Psoas muscle (tissue), 8 donors: ENCODE measurements around the gene AGAP3. TPM values are rescaled to one million over a fixed set of nuclear protein-coding genes. Genes with fewer than 3 reads are reported as not detected.
"Not testable (repeated sequence)": the region's sequence is repeated elsewhere in the genome, so short reads cannot be mapped to it uniquely, and the experiment has no call there.

Source experiments
- ATAC-seq, 4 donors: fragments of 200-7000 bp; cut with Tn5 transposase; one replicate each; pipeline ENCODE4 v1.9.1; 2020; ENCODE audit warnings: moderate library complexity in 3 of 4, mild to moderate bottlenecking in 2 of 4
- DNase-seq, 2 donors: peaks; one replicate each; pipeline ENCODE4 v3.0.0-alpha.2; 2020
- H3K27ac ChIP-seq: fragments of 200-600 bp; one replicate; pipeline ENCODE4 v1.8.0; 2022
- H3K27me3 ChIP-seq, 3 donors: fragments of 200-600 bp in 1 of 3; one replicate each; pipeline versions ENCODE4 v1.6.1 to v1.8.0; 2013 to 2022; ENCODE audit warnings: low read length in 2 of 3, mild to moderate bottlenecking in 2 of 3, moderate library complexity in 1 of 3; ENCODE audit not compliant: insufficient read depth in 3 of 3
- H3K36me3 ChIP-seq, 2 donors: fragments of 200-600 bp in 1 of 2; one replicate each; pipeline versions ENCODE4 v1.6.1 to v1.8.0; 2013 to 2022; ENCODE audit warnings: low read depth in 1 of 2, mild to moderate bottlenecking in 1 of 2, moderate library complexity in 1 of 2; ENCODE audit not compliant: insufficient read depth in 1 of 2
- H3K4me1 ChIP-seq: fragments of 200-600 bp; one replicate; pipeline ENCODE4 v1.8.0; 2022
- H3K4me3 ChIP-seq: fragments of 200-600 bp; one replicate; pipeline ENCODE4 v1.8.0; 2022; ENCODE audit warnings: mild to moderate bottlenecking
- H3K9me3 ChIP-seq: fragments of 200-600 bp; one replicate; pipeline ENCODE4 v1.8.0; 2022
- CTCF ChIP-seq: fragments of 200-600 bp; IDR thresholded peaks from one replicate; pipeline ENCODE4 v1.8.0; 2022; ENCODE audit warnings: antibody characterized with exemption
- whole genome bisulfite sequencing, 3 donors: extraction: QIAGEN DNeasy Blood & Tissue Kit; methylation state at CpG; one replicate each; pipeline versions ENCODE4 v1.1.6 to v1.1.7; 2013; 5-methylcytosine and 5-hydroxymethylcytosine counted together
- intact Hi-C, 2 donors: fragments of 100-400 bp; cut with DNase I; formaldehyde crosslinking; loops; one replicate each; pipeline versions ENCODE4 v1.11.0 to v1.14.2; 2022
- polyA plus RNA-seq, 3 donors: library from polyadenylated mRNA; stranded (reverse); fragments of 200-250 nt; gene quantifications; one replicate each; pipeline ENCODE4 v1.2.3, GENCODE V29; 2013
- total RNA-seq, 4 donors: library from RNA; stranded (reverse); fragmentation: NEBNext Ultra II Directional in 2 of 4; extraction: Animal tissue kit (Norgen Biotek cat#: 25700) in 2 of 4; gene quantifications; one replicate each; pipeline versions ENCODE4 v1.2.1 to v1.2.4, GENCODE V29; 2021 to 2023
- donor health status: healthy with polysubstance abuse.
- donor health status: DM: no; HTN: no; CAD: no; lungs with moderate emphysema.
- donor health status: Bipolar disorder and iron deficiency.
- donor health status: healthy.
- donor health status: DM: yes; HTN: yes; CAD: no.
- donor health status: DM: no; HTN: no; CAD: no.
- donor health status: DM: no; HTN: no; CAD: no.
- donor health status: DM: yes; HTN: yes; CAD: no.

Gene AGAP3
- total and polyA plus RNA-seq, 7 donors, result 38.4 to 75.3 (median 51.4) TPM

- no peak for DNase-seq
- H3K36me3 ChIP-seq, result peaks cover 6 to 63% of the 10 kb centered on the region in 2 donors
Measured at GRCh38 chr7:151040616-151041375, 45.5 kb upstream of the AGAP3 start.

GRCh38 chr7:151043449-151043848 lies 42.8 kb upstream of the AGAP3 start:
- DNase-seq, H3K4me3 ChIP-seq, H3K9me3 ChIP-seq, H3K27ac ChIP-seq, ATAC-seq, H3K27me3 ChIP-seq, intact Hi-C loops: not testable (repeated sequence)
- WGBS, 3 donors, result 88 to 99% (median 92%) methylated on average over 9 to 10 of the region's 10 CpGs
- H3K36me3 ChIP-seq, result peaks cover 0 to 50% of the 10 kb centered on the region in 2 donors
- peaks cover 13% of the 10 kb centered on the region for H3K4me1 ChIP-seq

More at GRCh38 chr7:151040616-151041375, 45.5 kb upstream of the AGAP3 start:
- Histone ChIP-seq H3K27me3 (no peaks in the 10 kb centered on the region), H3K9me3 (no peaks in the 10 kb centered on the region), H3K27ac (no peak overlapping the region), H3K4me3 (no peak overlapping the region), H3K4me1 (peaks cover 13% of the 10 kb centered on the region)
- TF ChIP-seq CTCF, result no peak
- WGBS, 3 donors, result 90 to 95% (median 91%) methylated on average over 27 to 30 of the region's 30 CpGs
- intact Hi-C loops, result no loop called here
- no peak for ATAC-seq

GRCh38 chr7:151043959-151044358 lies 42.3 kb upstream of the AGAP3 start:
- DNase-seq (peak in 1 of 2 donors; percentile 45), ATAC-seq (no peak)
- H3K27me3 ChIP-seq, result no peaks in the 10 kb centered on the region
- no peaks in the 10 kb centered on the region for H3K9me3 ChIP-seq
- H3K27ac ChIP-seq, result no peak overlapping the region
- peaks cover 8% of the 10 kb centered on the region for H3K4me1 ChIP-seq
- H3K4me3 ChIP-seq, result no peak overlapping the region
- 93 to 95% (median 94%) methylated on average over 20 of the region's 20 CpGs for WGBS, 3 donors
- H3K36me3 ChIP-seq, result peaks cover 0 to 50% of the 10 kb centered on the region in 2 donors
- intact Hi-C loops, result no loop called here
- no peak for TF ChIP-seq CTCF

- TF ChIP-seq CTCF, result no peak
- Histone ChIP-seq H3K27ac (no peak overlapping the region), H3K4me1 (no peaks in the 10 kb centered on the region), H3K9me3 (no peaks in the 10 kb centered on the region), H3K4me3 (no peak overlapping the region), H3K27me3 (no peaks in the 10 kb centered on the region), H3K36me3 (peaks cover 0 to 50% of the 10 kb centered on the region in 2 donors)
- WGBS, 3 donors, result 65 to 77% (median 68%) methylated on average over 11 of the region's 11 CpGs
- intact Hi-C loops, result no loop called here
- no peak for ATAC-seq
- peak in 1 of 2 donors; percentile 47 for DNase-seq
Measured at GRCh38 chr7:151045262-151045661, 41.0 kb upstream of the AGAP3 start.

- ATAC-seq, result no peak
- Histone ChIP-seq H3K4me1 (no peaks in the 10 kb centered on the region), H3K4me3 (no peak overlapping the region), H3K27me3 (no peaks in the 10 kb centered on the region), H3K9me3 (no peaks in the 10 kb centered on the region), H3K27ac (no peak overlapping the region), H3K36me3 (peaks cover 0 to 47% of the 10 kb centered on the region in 2 donors)
- DNase-seq, result no peak
- intact Hi-C loops, result no loop called here
- 75 to 84% (median 76%) methylated on average over 9 of the region's 9 CpGs for WGBS, 3 donors
- TF ChIP-seq CTCF, result no peak
Measured at GRCh38 chr7:151045967-151046366, 40.3 kb upstream of the AGAP3 start.
